H1 (cell line): ENCODE results near the gene GSTA1. TPM values are rescaled to one million over a fixed set of nuclear protein-coding genes. Genes with fewer than 3 reads are reported as not detected.

Experiments
- CTCF ChIA-PET: fragments of 300-600 bp; sonication (Branson Sonifier 250); formaldehyde crosslinking; loops from one replicate; lab custom pipeline; 2021; ENCODE audit not compliant: partially characterized antibody; lab: Charles Lee
- POLR2A ChIA-PET: fragments of 300-600 bp; sonication (Branson Sonifier 250); formaldehyde crosslinking; loops from one replicate; lab custom pipeline; 2021; ENCODE audit warnings: inconsistent platforms; ENCODE audit not compliant: partially characterized antibody; lab: Charles Lee
- DNase-seq, 2 experiments: peaks; one replicate each; pipeline versions ENCODE4 v3.0.0 to v3.0.0-alpha.2; 2010 to 2022; ENCODE audit warnings: low spot score in 2 of 2, low read depth in 1 of 2, mixed read lengths in 1 of 2
- FAIRE-seq: peaks from 2 replicates; lab custom pipeline; 2011; peaks lifted over from hg19 to GRCh38; lab: Jason Lieb, UNC
- H2AFZ ChIP-seq: 2 replicates; pipeline ENCODE4 v1.8.1; 2012; ENCODE audit warnings: low read length, inconsistent platforms
- H2AK5ac ChIP-seq: 2 replicates; pipeline ENCODE4 v1.6.1; 2013; ENCODE audit warnings: low read depth, low read length
- H2BK120ac ChIP-seq: replicated peaks from 2 replicates; pipeline ENCODE3; 2013; ENCODE audit warnings: low read depth, low read length, inconsistent platforms
- H2BK12ac ChIP-seq: 2 replicates; pipeline ENCODE4 v1.6.1; 2013; ENCODE audit warnings: low read depth, low read length
- H2BK15ac ChIP-seq: 2 replicates; pipeline ENCODE4 v1.6.1; 2013; ENCODE audit warnings: low read length
- H2BK20ac ChIP-seq: 2 replicates; pipeline ENCODE4 v1.6.1; 2013; ENCODE audit warnings: low read length
- H2BK5ac ChIP-seq: 2 replicates; pipeline ENCODE4 v1.6.1; 2013; ENCODE audit warnings: low read depth, low read length
- H3K14ac ChIP-seq: 2 replicates; pipeline ENCODE4 v1.6.1; 2013; ENCODE audit warnings: inconsistent platforms; ENCODE audit not compliant: insufficient read length
- H3K18ac ChIP-seq: 2 replicates; pipeline ENCODE4 v1.6.1; 2013; ENCODE audit warnings: low read length; ENCODE audit errors: extremely low read depth
- H3K23ac ChIP-seq: 2 replicates; pipeline ENCODE4 v1.6.1; 2013; ENCODE audit warnings: inconsistent platforms; ENCODE audit not compliant: insufficient read length
- H3K23me2 ChIP-seq: 2 replicates; pipeline ENCODE4 v1.6.1; 2013; ENCODE audit warnings: low read depth, low read length
- H3K27ac ChIP-seq: 2 replicates; pipeline ENCODE4 v1.6.1; 2011; ENCODE audit warnings: low read depth, low read length, inconsistent platforms
- H3K27me3 ChIP-seq, 4 experiments: replicated peaks in 1 of 4; 1 replicate in 1 of 4; 2 replicates in 3 of 4; pipeline versions ENCODE4 v1.6.1 to v1.8.1; 2011 to 2013; ENCODE audit warnings: low read length in 3 of 4, mild to moderate bottlenecking in 3 of 4, inconsistent platforms in 2 of 4, mixed read lengths in 2 of 4, moderate library complexity in 1 of 4; ENCODE audit not compliant: control insufficient read depth in 3 of 4, insufficient read depth in 3 of 4; ENCODE audit errors: extremely low read depth in 1 of 4
- H3K36me3 ChIP-seq, 4 experiments: 2 replicates each; pipeline versions ENCODE4 v1.6.1 to v1.8.1; 2011 to 2013; ENCODE audit warnings: mild to moderate bottlenecking in 4 of 4, low read length in 3 of 4, moderate library complexity in 2 of 4, control low read depth in 1 of 4, inconsistent platforms in 1 of 4; ENCODE audit not compliant: insufficient read depth in 4 of 4, control insufficient read depth in 2 of 4
- H3K4ac ChIP-seq: replicated peaks from 2 replicates; pipeline ENCODE3; 2013; ENCODE audit warnings: low read length, low read depth, mixed read lengths, inconsistent platforms; ENCODE audit not compliant: insufficient read length
- H3K4me1 ChIP-seq, 4 experiments: replicated peaks in 1 of 4; 1 replicate in 1 of 4; 2 replicates in 3 of 4; pipeline versions ENCODE4 v1.6.1 to v1.8.1; 2011 to 2013; ENCODE audit warnings: low read length in 3 of 4, inconsistent platforms in 2 of 4, mixed read lengths in 1 of 4; ENCODE audit not compliant: insufficient read depth in 4 of 4, control insufficient read depth in 3 of 4
- H3K4me2 ChIP-seq, 2 experiments: 2 replicates each; pipeline versions ENCODE4 v1.6.1 to v1.8.1; 2011 to 2013; ENCODE audit warnings: low read depth in 2 of 2, low read length in 2 of 2, control low read depth in 1 of 2, inconsistent platforms in 1 of 2, mild to moderate bottlenecking in 1 of 2; ENCODE audit not compliant: insufficient read depth in 1 of 2
- H3K4me3 ChIP-seq, 4 experiments: fragments of 200-600, 300-600 bp in 1 of 4; sonication (generic), shearing (Covaris generic), sonication (Bioruptor Twin) in 1 of 4; 2 replicates each; pipeline versions ENCODE4 v1.5.1 to v1.8.1; 2011 to 2016; ENCODE audit warnings: low read length in 4 of 4, low read depth in 3 of 4, control low read depth in 2 of 4, inconsistent platforms in 2 of 4, mild to moderate bottlenecking in 2 of 4, mixed read lengths in 1 of 4, moderate library complexity in 1 of 4; ENCODE audit not compliant: insufficient read depth in 2 of 4; ENCODE audit errors: extremely low read depth in 1 of 4
- H3K56ac ChIP-seq: replicated peaks from 2 replicates; pipeline ENCODE3; 2013; ENCODE audit warnings: low read depth, mild to moderate bottlenecking, mixed read lengths, low read length, inconsistent platforms; ENCODE audit not compliant: insufficient read length
- H3K79me1 ChIP-seq: 2 replicates; pipeline ENCODE4 v1.6.1; 2013; ENCODE audit warnings: low read depth, low read length, control low read depth
- H3K79me2 ChIP-seq, 2 experiments: 2 replicates each; pipeline versions ENCODE4 v1.6.1 to v1.8.1; 2012 to 2013; ENCODE audit warnings: low read length in 2 of 2, mild to moderate bottlenecking in 2 of 2, inconsistent platforms in 1 of 2; ENCODE audit not compliant: insufficient read depth in 2 of 2, control insufficient read depth in 1 of 2
- H3K9ac ChIP-seq, 4 experiments: replicated peaks in 1 of 4; 1 replicate in 1 of 4; 2 replicates in 3 of 4; pipeline versions ENCODE4 v1.6.1 to v1.8.1; 2011 to 2013; ENCODE audit warnings: low read depth in 3 of 4, low read length in 3 of 4, control low read depth in 2 of 4, mild to moderate bottlenecking in 2 of 4, moderate library complexity in 2 of 4, inconsistent platforms in 1 of 4; ENCODE audit errors: extremely low read depth in 1 of 4
- H3K9me3 ChIP-seq, 2 experiments: 2 replicates each; pipeline versions ENCODE4 v1.6.1 to v1.8.1; 2012 to 2013; ENCODE audit warnings: mild to moderate bottlenecking in 2 of 2, moderate library complexity in 2 of 2, control low read depth in 1 of 2, inconsistent platforms in 1 of 2, low read depth in 1 of 2, low read length in 1 of 2, mixed read lengths in 1 of 2; ENCODE audit not compliant: insufficient read depth in 2 of 2
- H4K20me1 ChIP-seq, 2 experiments: replicated peaks in 1 of 2; 2 replicates each; pipeline versions ENCODE3 to v1.8.1; 2011 to 2013; ENCODE audit warnings: inconsistent platforms in 2 of 2, low read length in 2 of 2, mild to moderate bottlenecking in 1 of 2; ENCODE audit not compliant: insufficient read depth in 2 of 2, control insufficient read depth in 1 of 2
- H4K5ac ChIP-seq: 2 replicates; pipeline ENCODE4 v1.6.1; 2013; ENCODE audit warnings: low read length, low read depth, mixed read lengths, inconsistent platforms; ENCODE audit not compliant: insufficient read length
- H4K8ac ChIP-seq: 2 replicates; pipeline ENCODE4 v1.8.0; 2013; ENCODE audit warnings: mild to moderate bottlenecking, moderate library complexity, low read length, inconsistent platforms; ENCODE audit not compliant: insufficient read depth; ENCODE audit errors: extremely low read depth
- H4K91ac ChIP-seq: replicated peaks from 2 replicates; pipeline ENCODE3; 2013; ENCODE audit warnings: low read length, mixed read lengths, inconsistent platforms; ENCODE audit not compliant: insufficient read length
- CHD1 ChIP-seq: IDR thresholded peaks from 2 replicates; pipeline ENCODE4 v1.6.1; 2012; ENCODE audit warnings: low read depth, low read length, improper control_type of control experiment
- JUND ChIP-seq: IDR thresholded peaks from 2 replicates; pipeline ENCODE4 v1.6.1; 2011; ENCODE audit warnings: mild to moderate bottlenecking, improper control_type of control experiment, low read length
- KDM1A ChIP-seq: fragments of 200-600, 300-600 bp; sonication (generic); IDR thresholded peaks from 2 replicates; pipeline ENCODE4 v1.7.1; 2016; ENCODE audit warnings: mild to moderate bottlenecking, low read length, borderline replicate concordance
- SIX5 ChIP-seq: IDR thresholded peaks from 2 replicates; pipeline ENCODE4 v1.6.1; 2011; ENCODE audit warnings: mild to moderate bottlenecking, low read depth, low read length
- ZNF274 ChIP-seq: IDR thresholded peaks from 2 replicates; pipeline ENCODE4 v1.7.0; 2012; ENCODE audit warnings: low read length, borderline replicate concordance; ENCODE audit errors: extremely low read depth
- WGBS, 2 experiments: shearing (Covaris generic) in 1 of 2; methylation state at CpG; one replicate each; pipeline versions ENCODE4 v1.1.6 to v1.1.7; 2013 to 2015; ENCODE audit warnings: low lambda C conversion rate in 2 of 2, mixed read lengths in 2 of 2, inconsistent platforms in 1 of 2, low coverage in 1 of 2, missing lambda C conversion rate in 1 of 2; ENCODE audit not compliant: insufficient replicate concordance in 2 of 2, insufficient coverage in 1 of 2, insufficient read length in 1 of 2; ENCODE audit errors: extremely low coverage in 1 of 2, missing lambda C conversion rate in 1 of 2; 5-methylcytosine and 5-hydroxymethylcytosine counted together
- polyA plus RNA-seq, 7 experiments: library from polyadenylated mRNA; depleted of rRNA in 3 of 7; stranded (reverse) in 5 of 7; unstranded in 2 of 7; fragments of >200 nt in 5 of 7; fragments of 200-250 nt in 2 of 7; gene quantifications; 1 replicate in 5 of 7; 2 replicates in 1 of 7; 4 replicates in 1 of 7; pipeline versions ENCODE4 v1.2.1 to v1.2.3, GENCODE V29; 2011 to 2013; ENCODE audit warnings: missing spikeins in 2 of 7, mixed read lengths in 2 of 7
- total RNA-seq: library from RNA; stranded (reverse); fragmentation: NEBNext Ultra II Directional; extraction: Animal tissue kit (Norgen Biotek cat#: 25700); gene quantifications from 2 replicates; pipeline ENCODE4 v1.2.1, GENCODE V29; 2021

GSTA1 gene
- total and polyA plus RNA-seq, 2 of the 8 experiments (the other 6 are each of a cell fraction or from before 2014, with no cell fraction given) = 0.08 TPM; not detected in 1

DNA sequence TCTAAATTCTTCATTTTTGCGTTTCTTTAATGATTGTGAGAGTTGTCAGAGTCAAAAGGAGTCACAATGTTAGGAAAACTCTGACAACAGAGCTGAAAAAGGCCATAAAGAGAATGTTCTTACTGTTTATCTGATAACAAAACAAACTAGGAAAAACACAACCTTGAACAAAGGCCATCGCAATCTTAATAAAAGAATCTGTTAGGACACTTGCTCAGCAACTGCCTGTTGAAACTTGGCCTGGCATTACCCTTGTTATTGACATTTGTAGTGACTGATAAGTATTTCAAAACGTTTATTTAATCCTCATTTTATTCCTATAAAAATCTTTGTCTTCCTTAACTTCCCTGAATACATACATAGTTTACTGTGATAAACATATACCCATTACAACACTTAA lies 15.7 kb downstream of the GSTA1 start:
- CTCF ChIA-PET = interaction anchor here (1.5 kb wide), 1 partner anchor 27 kb away, joined by 4 read pairs; no protein-coding TSS in a partner anchor
- FAIRE-seq = no peak
- H3K4me2 ChIP-seq = no peak overlapping the region

More for the DNA sequence above, 15.7 kb downstream of the GSTA1 start:
- Histone ChIP-seq H3K14ac (no peak overlapping the region), H3K23me2 (no peaks in the 10 kb centered on the region), H4K91ac (no peak overlapping the region), H3K4me1 (no peaks in the 10 kb centered on the region), H2AFZ (no peak overlapping the region), H3K4me3 (no peak overlapping the region), H4K5ac (no peak overlapping the region), H4K8ac (no peak overlapping the region), H3K18ac (no peak overlapping the region), H3K36me3 (no peaks in the 10 kb centered on the region), H2BK15ac (no peak overlapping the region), H3K56ac (no peak overlapping the region), H3K27me3 (no peaks in the 10 kb centered on the region), H3K4ac (no peak overlapping the region), H2BK120ac (no peak overlapping the region), H3K23ac (no peak overlapping the region), H3K27ac (no peak overlapping the region), H2AK5ac (no peak overlapping the region), H4K20me1 (no peaks in the 10 kb centered on the region), H2BK12ac (no peak overlapping the region), H3K9me3 (peaks cover 3 to 9% of the 10 kb centered on the region in 2 experiments; a peak in 3 of 4 replicates), H2BK20ac (no peak overlapping the region), H3K79me1 (no peaks in the 10 kb centered on the region), H3K79me2 (no peaks in the 10 kb centered on the region), H2BK5ac (no peak overlapping the region), H3K9ac (no peak overlapping the region)
- TF ChIP-seq ZNF274 = no peak
- no peak for TF ChIP-seq SIX5
- no peak for TF ChIP-seq JUND
- TF ChIP-seq CHD1 = no peak
- TF ChIP-seq KDM1A = no peak
- 61% methylated on average over 3 of the region's 3 CpGs; no CpG with 5 or more reads in 1 of the 2 experiments for WGBS, 2 experiments
- POLR2A ChIA-PET = no interaction called here
- DNase-seq = no peak
